ENCODE results near the gene GAS7. TPM values are rescaled to one million over a fixed set of nuclear protein-coding genes. Genes with fewer than 3 reads are reported as not detected.

GAS7 gene
- total RNA-seq, 1 donor from 2014 or later = 2.9 TPM

- no peak overlapping the region for H2AFZ ChIP-seq (replicated peaks)
- no peaks in the 10 kb centered on the region for H3K36me3 ChIP-seq
- H3K4me3 ChIP-seq = no peak overlapping the region
- H3K27ac ChIP-seq = no peak overlapping the region
- H3F3A ChIP-seq (ENCODE audit: low read depth) = no peaks in the 10 kb centered on the region
- DNase-seq (ENCODE audit: low spot score) = no peak
- Mint-ChIP-seq H3K4me3 (no peak overlapping the region), H3K36me3 (no peaks in the 10 kb centered on the region), H3K9me3 (peaks cover 10% of the 10 kb centered on the region), H3K4me1 (peaks cover 23% of the 10 kb centered on the region), H3K27ac (no peak overlapping the region), H3K27me3 (ENCODE audit: insufficient read depth, low read depth) (no peaks in the 10 kb centered on the region)
- no peaks in the 10 kb centered on the region for H3K27me3 ChIP-seq
- H3K9ac ChIP-seq = no peak overlapping the region
- H3K4me1 ChIP-seq = no peaks in the 10 kb centered on the region
- no peaks in the 10 kb centered on the region for H3K79me2 ChIP-seq (ENCODE audit: low read depth)
- no peak overlapping the region for H3K4me2 ChIP-seq
- no peaks in the 10 kb centered on the region for H4K20me1 ChIP-seq (ENCODE audit: low read depth)
- no peaks in the 10 kb centered on the region for H3K9me3 ChIP-seq (ENCODE audit: low read depth)
- TF ChIP-seq CTCF (IDR thresholded peaks at IDR 0.05) (no peak), EZH2phosphoT487 (IDR thresholded peaks at IDR 0.05) (no peak), EZH2 (IDR thresholded peaks at IDR 0.05) (no peak)
Measured at GRCh38 chr17:10073941-10074340, 124.5 kb downstream of the GAS7 start.

- no peak overlapping the region for H3K27ac ChIP-seq
- no peak overlapping the region for H3K27ac Mint-ChIP-seq
- H3K4me3 ChIP-seq = no peak overlapping the region
- H3K4me1 ChIP-seq = no peaks in the 10 kb centered on the region
- no peaks in the 10 kb centered on the region for H3K9me3 ChIP-seq (ENCODE audit: low read depth)
- no peak overlapping the region for H3K4me3 Mint-ChIP-seq
- H3K4me1 Mint-ChIP-seq = peaks cover 23% of the 10 kb centered on the region
- no peak overlapping the region for H3K9ac ChIP-seq
- DNase-seq (ENCODE audit: low spot score) = no peak
- H3K36me3 Mint-ChIP-seq = no peaks in the 10 kb centered on the region
- H2AFZ ChIP-seq (replicated peaks) = no peak overlapping the region
- H3F3A ChIP-seq (ENCODE audit: low read depth) = no peaks in the 10 kb centered on the region
- peaks cover 9% of the 10 kb centered on the region for H3K9me3 Mint-ChIP-seq
- no peak for TF ChIP-seq EZH2 (IDR thresholded peaks at IDR 0.05)
- no peaks in the 10 kb centered on the region for H3K36me3 ChIP-seq
- H4K20me1 ChIP-seq (ENCODE audit: low read depth) = no peaks in the 10 kb centered on the region
- H3K27me3 Mint-ChIP-seq (ENCODE audit: insufficient read depth, low read depth) = no peaks in the 10 kb centered on the region
- H3K79me2 ChIP-seq (ENCODE audit: low read depth) = no peaks in the 10 kb centered on the region
- no peak overlapping the region for H3K4me2 ChIP-seq
- no peaks in the 10 kb centered on the region for H3K27me3 ChIP-seq
Measured at GRCh38 chr17:10072556-10073425, 125.6 kb downstream of the GAS7 start.

- no peaks in the 10 kb centered on the region for H3K27me3 ChIP-seq
- TF ChIP-seq EZH2phosphoT487 (IDR thresholded peaks at IDR 0.05) = no peak
- TF ChIP-seq EZH2 (IDR thresholded peaks at IDR 0.05) = no peak
- no peak for TF ChIP-seq CTCF (IDR thresholded peaks at IDR 0.05)
Measured at GRCh38 chr17:10072086-10072485, 126.3 kb downstream of the GAS7 start.

GRCh38 chr17:10071141-10071540, 127.3 kb downstream of the GAS7 start:
- H3F3A ChIP-seq (ENCODE audit: low read depth) = no peaks in the 10 kb centered on the region
- H3K4me2 ChIP-seq = no peak overlapping the region
- no peaks in the 10 kb centered on the region for H3K9me3 Mint-ChIP-seq
- no peak overlapping the region for H2AFZ ChIP-seq (replicated peaks)
- H4K20me1 ChIP-seq (ENCODE audit: low read depth) = no peaks in the 10 kb centered on the region
- no peaks in the 10 kb centered on the region for H3K4me1 ChIP-seq
- H3K9ac ChIP-seq = no peak overlapping the region
- no peak overlapping the region for H3K27ac Mint-ChIP-seq
- H3K27me3 ChIP-seq = no peaks in the 10 kb centered on the region
- no peaks in the 10 kb centered on the region for H3K9me3 ChIP-seq (ENCODE audit: low read depth)
- DNase-seq (ENCODE audit: low spot score) = no peak
- TF ChIP-seq EZH2phosphoT487 (IDR thresholded peaks at IDR 0.05) (no peak), CTCF (IDR thresholded peaks at IDR 0.05) (no peak), EZH2 (IDR thresholded peaks at IDR 0.05) (no peak)
- H3K4me3 ChIP-seq = no peak overlapping the region
- peak overlapping the region; percentile 55 for H3K4me3 Mint-ChIP-seq
- peaks cover 23% of the 10 kb centered on the region for H3K4me1 Mint-ChIP-seq
- no peaks in the 10 kb centered on the region for H3K36me3 ChIP-seq
- H3K27me3 Mint-ChIP-seq (ENCODE audit: insufficient read depth, low read depth) = no peaks in the 10 kb centered on the region
- H3K36me3 Mint-ChIP-seq = no peaks in the 10 kb centered on the region
- no peak overlapping the region for H3K27ac ChIP-seq
- no peaks in the 10 kb centered on the region for H3K79me2 ChIP-seq (ENCODE audit: low read depth)

More at GRCh38 chr17:10072086-10072485, 126.3 kb downstream of the GAS7 start:
- Histone ChIP-seq H3K27ac (no peak overlapping the region), H3K4me3 (no peak overlapping the region), H3K4me2 (no peak overlapping the region), H2AFZ (replicated peaks) (no peak overlapping the region), H3K4me1 (no peaks in the 10 kb centered on the region), H3K9me3 (ENCODE audit: low read depth) (no peaks in the 10 kb centered on the region), H3F3A (ENCODE audit: low read depth) (no peaks in the 10 kb centered on the region), H3K9ac (no peak overlapping the region), H3K36me3 (no peaks in the 10 kb centered on the region), H3K79me2 (ENCODE audit: low read depth) (no peaks in the 10 kb centered on the region), H4K20me1 (ENCODE audit: low read depth) (no peaks in the 10 kb centered on the region)
- peaks cover 23% of the 10 kb centered on the region for H3K4me1 Mint-ChIP-seq
- H3K9me3 Mint-ChIP-seq = peaks cover 3% of the 10 kb centered on the region
- H3K36me3 Mint-ChIP-seq = no peaks in the 10 kb centered on the region
- H3K27ac Mint-ChIP-seq = no peak overlapping the region
- no peak for DNase-seq (ENCODE audit: low spot score)
- H3K4me3 Mint-ChIP-seq = no peak overlapping the region
- no peaks in the 10 kb centered on the region for H3K27me3 Mint-ChIP-seq (ENCODE audit: insufficient read depth, low read depth)
